ENCODE measurements around the gene TYK2. TPM values are rescaled to one million over a fixed set of nuclear protein-coding genes. Genes with fewer than 3 reads are reported as not detected.
A peak's percentile ranks its signal among the peaks of the same experiment; 100 is the strongest.

TYK2 gene
- total and polyA plus RNA-seq, 2 of the 13 experiments (the other 11 are each of a cell fraction or from before 2014, with no cell fraction given), result 38.8 to 60.1 TPM

DNA sequence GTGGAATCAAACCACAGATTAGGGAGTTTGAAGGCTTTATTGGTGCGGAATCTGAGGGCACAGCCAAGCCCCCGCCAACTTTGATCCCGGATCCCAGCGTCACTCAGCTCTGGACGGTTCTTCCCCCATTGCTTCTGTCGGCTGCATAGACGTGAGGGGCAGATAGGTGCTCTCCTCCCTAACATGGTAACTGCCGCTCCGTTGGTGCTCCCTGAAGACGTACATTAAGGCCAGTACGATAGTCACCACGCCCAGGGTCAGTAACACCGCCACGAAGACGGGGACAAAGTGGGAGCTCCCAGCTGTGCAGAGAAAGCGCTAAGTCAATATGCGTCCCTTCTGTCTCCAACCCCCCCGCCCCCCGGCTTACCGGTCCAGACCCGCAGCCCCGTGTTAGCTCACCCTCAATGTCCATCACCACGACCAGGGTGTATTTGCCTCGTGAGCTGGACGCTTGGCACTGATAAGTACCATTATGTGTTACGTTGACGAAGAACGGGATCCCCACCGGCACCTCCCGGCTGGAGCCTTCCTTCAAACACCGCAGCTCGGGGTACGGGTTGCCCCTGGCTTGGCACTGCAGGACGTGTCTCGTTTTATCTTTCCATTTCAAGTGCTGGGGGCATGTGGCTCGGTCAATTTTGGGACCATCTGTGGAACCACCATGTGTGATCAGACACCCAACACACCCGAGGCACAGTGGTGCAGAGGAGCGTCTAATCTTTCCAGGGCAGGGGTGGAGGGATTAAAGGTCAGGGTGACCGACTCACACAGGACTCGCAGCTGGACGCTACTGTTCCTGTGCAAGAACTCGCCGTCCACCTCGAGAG is 46.4 kb downstream of the TYK2 start (continued):
- TF ChIP-seq ZC3H13 (CRISPR knock-in tag; IDR thresholded peaks at IDR 0.05) (no peak; the same call in 1 of the 2 replicates), ZSCAN12 (CRISPR knock-in tag; IDR thresholded peaks at IDR 0.05) (no peak), ZNF781 (CRISPR knock-in tag; IDR thresholded peaks at IDR 0.05; ENCODE audit: borderline replicate concordance, not compliant biosample characterization) (no peak), REXO4 (CRISPR knock-in tag; IDR thresholded peaks at IDR 0.05; ENCODE audit: borderline replicate concordance) (no peak), HDAC1 (CRISPR knock-in tag; IDR thresholded peaks at IDR 0.05) (no peak), ESRRA (CRISPR knock-in tag; IDR thresholded peaks at IDR 0.05; ENCODE audit: low read depth) (no peak; the same call in 1 of the 2 replicates), ZNF530 (CRISPR knock-in tag; IDR thresholded peaks at IDR 0.05; ENCODE audit: low read depth) (no peak), ZNF44 (CRISPR knock-in tag; IDR thresholded peaks at IDR 0.05) (no peak), YEATS2 (CRISPR knock-in tag; IDR thresholded peaks at IDR 0.05; ENCODE audit: borderline replicate concordance) (no peak), ZNF10 (CRISPR knock-in tag; IDR thresholded peaks at IDR 0.05; ENCODE audit: borderline replicate concordance, low read depth) (no peak), RFXAP (CRISPR knock-in tag; IDR thresholded peaks at IDR 0.05; ENCODE audit: borderline replicate concordance) (0 out of 2 replicates have a peak, but pooled peaks have one; percentile 11), ZFP90 (CRISPR knock-in tag; IDR thresholded peaks at IDR 0.05; ENCODE audit: borderline replicate concordance) (0 out of 2 replicates have a peak, but pooled peaks have one; percentile 3), ZNF768 (CRISPR knock-in tag; IDR thresholded peaks at IDR 0.05) (no peak), ZNF552 (CRISPR knock-in tag; IDR thresholded peaks at IDR 0.05; ENCODE audit: borderline replicate concordance) (no peak), ZMAT3 (CRISPR knock-in tag; conservative IDR thresholded peaks at IDR 0.05) (0 out of 2 replicates have a peak, but pooled peaks have one; percentile 10), MED8 (CRISPR knock-in tag; IDR thresholded peaks at IDR 0.05; ENCODE audit: insufficient replicate concordance) (no peak), ZEB1 (IDR thresholded peaks at IDR 0.05; ENCODE audit: insufficient replicate concordance, low read depth) (no peak), PRDM10 (CRISPR knock-in tag; IDR thresholded peaks at IDR 0.05; ENCODE audit: low read depth) (no peak), KLF9 (CRISPR knock-in tag; IDR thresholded peaks at IDR 0.05; ENCODE audit: low read depth) (no peak), TFDP2 (CRISPR knock-in tag; IDR thresholded peaks at IDR 0.05) (no peak)
- TF ChIP-seq, protein P1, sequence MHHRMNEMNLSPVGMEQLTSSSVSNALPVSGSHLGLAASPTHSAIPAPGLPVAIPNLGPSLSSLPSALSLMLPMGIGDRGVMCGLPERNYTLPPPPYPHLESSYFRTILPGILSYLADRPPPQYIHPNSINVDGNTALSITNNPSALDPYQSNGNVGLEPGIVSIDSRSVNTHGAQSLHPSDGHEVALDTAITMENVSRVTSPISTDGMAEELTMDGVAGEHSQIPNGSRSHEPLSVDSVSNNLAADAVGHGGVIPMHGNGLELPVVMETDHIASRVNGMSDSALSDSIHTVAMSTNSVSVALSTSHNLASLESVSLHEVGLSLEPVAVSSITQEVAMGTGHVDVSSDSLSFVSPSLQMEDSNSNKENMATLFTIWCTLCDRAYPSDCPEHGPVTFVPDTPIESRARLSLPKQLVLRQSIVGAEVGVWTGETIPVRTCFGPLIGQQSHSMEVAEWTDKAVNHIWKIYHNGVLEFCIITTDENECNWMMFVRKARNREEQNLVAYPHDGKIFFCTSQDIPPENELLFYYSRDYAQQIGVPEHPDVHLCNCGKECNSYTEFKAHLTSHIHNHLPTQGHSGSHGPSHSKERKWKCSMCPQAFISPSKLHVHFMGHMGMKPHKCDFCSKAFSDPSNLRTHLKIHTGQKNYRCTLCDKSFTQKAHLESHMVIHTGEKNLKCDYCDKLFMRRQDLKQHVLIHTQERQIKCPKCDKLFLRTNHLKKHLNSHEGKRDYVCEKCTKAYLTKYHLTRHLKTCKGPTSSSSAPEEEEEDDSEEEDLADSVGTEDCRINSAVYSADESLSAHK (CRISPR knock-in tag; IDR thresholded peaks at IDR 0.05; ENCODE audit: borderline replicate concordance), result no peak
